HG02981 (cell line): ENCODE results near the gene MDFIC.
A peak's percentile ranks its signal among the peaks of the same experiment; 100 is the strongest.

Experiments
- ATAC-seq: cut with Tn5 transposase; IDR thresholded peaks from one replicate; pipeline ENCODE4 v1.9.1; 2021; ENCODE audit warnings: mild to moderate bottlenecking, moderate library complexity; ENCODE audit not compliant: unreplicated experiment

The MDFIC gene

GRCh38 chr7:115032715-115033703 is 111.1 kb downstream of the MDFIC start:
- no peak for ATAC-seq

GRCh38 chr7:115033917-115034459 is 112.1 kb downstream of the MDFIC start:
- ATAC-seq, result peak; percentile 44

- ATAC-seq, result no peak
Observed at GRCh38 chr7:115034515-115034914, 112.6 kb downstream of the MDFIC start.

- ATAC-seq, result no peak
Observed at GRCh38 chr7:115037128-115037802, 115.4 kb downstream of the MDFIC start.

GRCh38 chr7:115038158-115038557 is 116.3 kb downstream of the MDFIC start:
- no peak for ATAC-seq

- no peak for ATAC-seq
Observed at GRCh38 chr7:115040057-115040456, 118.2 kb downstream of the MDFIC start.

GRCh38 chr7:115040495-115040894 is 118.6 kb downstream of the MDFIC start:
- ATAC-seq, result no peak

- ATAC-seq, result no peak
Observed at GRCh38 chr7:115042596-115042995, 120.7 kb downstream of the MDFIC start.

- ATAC-seq, result no peak
Observed at GRCh38 chr7:115043605-115044004, 121.7 kb downstream of the MDFIC start.

- no peak for ATAC-seq
Observed at GRCh38 chr7:115044224-115044623, 122.3 kb downstream of the MDFIC start.

- ATAC-seq, result no peak
Observed at GRCh38 chr7:115047958-115048720, 126.2 kb downstream of the MDFIC start.

GRCh38 chr7:115052706-115053105 is 130.8 kb downstream of the MDFIC start:
- ATAC-seq, result no peak

GRCh38 chr7:115054478-115055065 is 132.7 kb downstream of the MDFIC start:
- ATAC-seq, result no peak

- ATAC-seq, result no peak
Observed at GRCh38 chr7:115056019-115056418, 134.1 kb downstream of the MDFIC start.

GRCh38 chr7:115058726-115059125 is 136.8 kb downstream of the MDFIC start:
- ATAC-seq, result no peak

GRCh38 chr7:115059321-115059720 is 137.4 kb downstream of the MDFIC start:
- no peak for ATAC-seq

GRCh38 chr7:115060095-115060870 is 138.4 kb downstream of the MDFIC start:
- ATAC-seq, result peak; percentile 67

- ATAC-seq, result peak; percentile 66
Observed at GRCh38 chr7:115066050-115066449, 144.2 kb downstream of the MDFIC start.

GRCh38 chr7:115066634-115067033 is 144.7 kb downstream of the MDFIC start:
- ATAC-seq, result peak; percentile 59

- ATAC-seq, result no peak
Observed at GRCh38 chr7:115068220-115068619, 146.3 kb downstream of the MDFIC start.
